Spleen (tissue), 7 donors: ENCODE results near the gene ACYP2.

Experiments used
- CTCF ChIP-seq, 11 experiments: fragments of 200-600 bp in 7 of 11; fragments of 450-650 bp in 4 of 11; sonication (generic) in 4 of 11; IDR thresholded peaks in 8 of 11; conservative IDR thresholded peaks in 3 of 11; 1 replicate in 7 of 11; 2 replicates in 4 of 11; pipeline versions ENCODE4 v1.4.0 to v1.8.0; 2016 to 2021; ENCODE audit warnings: antibody characterized with exemption in 11 of 11, inconsistent platforms in 4 of 11, mild to moderate bottlenecking in 1 of 11
- POLR2A ChIP-seq, 3 donors: fragments of 450-650 bp; IDR thresholded peaks; one replicate each; pipeline ENCODE4 v1.5.1; 2017; ENCODE audit warnings: antibody characterized with exemption in 3 of 3, mild to moderate bottlenecking in 1 of 3
- donor health status: DM: no; HTN: no; CAD: no; lungs with moderate emphysema.
- donor health status: DM: no; HTN: no; CAD: no.
- donor health status: DM: no; HTN: no; CAD: no.

GRCh38 chr2:54271189-54271588, 155.8 kb downstream of the ACYP2 start:
- no peak for TF ChIP-seq CTCF (IDR thresholded peaks at IDR 0.05 in 8 of 11, conservative IDR thresholded peaks at IDR 0.05 in 3 of 11)
- TF ChIP-seq POLR2A (IDR thresholded peaks at IDR 0.05), result no peak
